Stimulated activated CD4-positive, alpha-beta T cell treated with anti-CD3 and anti-CD28 coated beads, Interleukin-4, amount 100 ng/mL, for 4 hours (primary cell): Measurements from ENCODE around the gene MANF.

Experiments
- DNase-seq, 2 experiments: peaks; one replicate each; pipeline ENCODE4 v3.0.0-alpha.2; 2020

The MANF gene

DNA sequence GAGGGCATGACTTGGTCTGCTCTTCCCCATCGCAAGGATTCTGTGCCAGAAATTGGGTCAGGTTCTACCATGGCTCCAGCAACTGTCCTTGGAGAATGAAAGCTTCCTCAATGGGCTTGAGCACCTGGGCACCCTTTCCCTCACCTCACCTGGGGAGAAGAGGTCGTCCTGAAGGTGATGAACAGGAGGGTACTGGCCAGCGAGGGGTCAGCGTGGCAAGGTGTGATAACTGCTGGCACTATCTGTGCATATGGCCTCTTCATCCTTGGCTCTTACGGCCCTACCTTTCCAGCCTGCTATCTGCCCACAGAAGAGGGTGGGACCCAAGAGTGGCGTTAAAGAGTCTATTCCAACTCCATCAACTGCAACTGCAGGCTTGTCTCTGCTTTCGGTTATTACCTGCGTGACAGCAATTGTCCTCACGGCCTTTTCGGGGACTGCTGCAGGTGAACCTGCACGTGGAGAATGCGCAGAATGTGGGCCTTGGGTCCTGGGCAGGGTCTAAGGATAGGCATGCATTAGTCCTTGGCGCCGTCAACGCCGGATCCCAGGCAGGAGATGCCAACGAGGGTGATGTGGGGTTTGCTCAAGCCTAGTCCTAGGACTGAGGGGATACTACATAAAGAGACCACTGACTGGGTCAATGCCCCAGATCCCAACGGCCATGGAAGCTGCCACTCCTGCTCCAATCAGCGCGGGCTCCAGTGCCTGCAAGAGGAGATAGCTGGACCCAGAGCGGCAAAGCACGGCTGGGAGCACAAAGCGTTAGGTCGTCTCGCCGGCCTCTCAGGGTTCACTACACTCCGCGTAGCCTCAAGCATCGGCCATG is 5.4 kb downstream of the MANF start:
- DNase-seq, result no peak

DNA sequence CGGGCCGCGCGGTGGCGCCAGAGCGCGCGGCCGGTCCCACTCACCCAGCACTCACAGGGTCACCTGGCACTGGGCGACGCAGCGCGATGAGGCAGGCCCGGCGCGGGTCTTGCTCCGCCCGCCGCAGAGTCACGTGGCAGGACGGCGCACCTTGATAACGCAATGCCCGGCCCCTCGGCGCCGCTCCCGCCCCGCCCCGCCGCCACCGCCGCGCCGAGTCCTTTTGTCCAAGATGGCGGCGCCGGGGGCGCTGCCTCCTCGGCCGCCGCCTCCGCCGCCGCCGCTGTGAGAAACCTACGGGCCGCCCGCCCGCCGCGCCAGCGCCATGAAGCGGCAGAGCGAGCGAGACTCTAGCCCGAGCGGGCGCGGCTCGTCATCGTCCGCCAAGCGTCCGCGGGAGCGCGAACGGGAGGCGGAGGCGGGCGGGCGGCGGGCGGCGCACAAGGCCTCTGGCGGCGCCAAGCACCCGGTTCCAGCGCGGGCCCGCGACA is 6.0 kb downstream of the MANF start, which contains the start of gene RBM15B:
TSS of gene RBM15B (plus strand) at position 211 of the 491 bp plus-strand sequence. CDS start at position 326, 115 bp downstream.
- DNase-seq, result peak; percentile 96 to 97

DNA sequence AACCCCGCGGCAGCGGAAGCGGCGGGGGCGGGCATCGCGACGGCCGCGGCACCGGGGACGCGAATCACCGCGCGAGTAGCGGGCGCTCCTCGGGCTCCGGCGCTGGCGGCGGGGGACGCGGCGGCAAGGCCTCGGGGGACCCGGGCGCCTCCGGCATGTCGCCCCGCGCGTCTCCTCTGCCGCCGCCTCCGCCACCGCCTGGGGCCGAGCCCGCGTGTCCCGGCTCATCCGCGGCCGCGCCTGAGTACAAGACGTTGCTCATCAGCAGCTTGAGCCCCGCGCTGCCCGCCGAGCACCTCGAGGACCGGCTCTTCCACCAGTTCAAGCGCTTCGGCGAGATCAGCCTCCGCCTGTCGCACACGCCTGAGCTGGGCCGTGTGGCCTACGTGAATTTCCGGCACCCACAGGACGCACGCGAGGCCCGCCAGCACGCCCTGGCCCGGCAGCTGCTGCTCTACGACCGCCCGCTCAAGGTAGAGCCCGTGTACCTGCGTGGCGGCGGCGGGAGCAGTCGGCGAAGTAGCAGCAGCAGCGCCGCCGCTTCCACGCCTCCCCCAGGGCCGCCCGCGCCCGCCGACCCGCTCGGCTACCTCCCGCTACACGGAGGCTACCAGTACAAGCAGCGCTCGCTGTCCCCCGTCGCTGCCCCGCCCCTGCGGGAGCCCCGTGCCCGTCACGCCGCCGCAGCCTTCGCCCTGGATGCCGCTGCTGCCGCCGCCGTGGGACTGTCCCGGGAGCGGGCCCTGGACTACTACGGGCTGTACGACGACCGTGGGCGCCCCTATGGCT is 6.7 kb downstream of the MANF start:
- DNase-seq, result peak; percentile 44 to 58

DNA sequence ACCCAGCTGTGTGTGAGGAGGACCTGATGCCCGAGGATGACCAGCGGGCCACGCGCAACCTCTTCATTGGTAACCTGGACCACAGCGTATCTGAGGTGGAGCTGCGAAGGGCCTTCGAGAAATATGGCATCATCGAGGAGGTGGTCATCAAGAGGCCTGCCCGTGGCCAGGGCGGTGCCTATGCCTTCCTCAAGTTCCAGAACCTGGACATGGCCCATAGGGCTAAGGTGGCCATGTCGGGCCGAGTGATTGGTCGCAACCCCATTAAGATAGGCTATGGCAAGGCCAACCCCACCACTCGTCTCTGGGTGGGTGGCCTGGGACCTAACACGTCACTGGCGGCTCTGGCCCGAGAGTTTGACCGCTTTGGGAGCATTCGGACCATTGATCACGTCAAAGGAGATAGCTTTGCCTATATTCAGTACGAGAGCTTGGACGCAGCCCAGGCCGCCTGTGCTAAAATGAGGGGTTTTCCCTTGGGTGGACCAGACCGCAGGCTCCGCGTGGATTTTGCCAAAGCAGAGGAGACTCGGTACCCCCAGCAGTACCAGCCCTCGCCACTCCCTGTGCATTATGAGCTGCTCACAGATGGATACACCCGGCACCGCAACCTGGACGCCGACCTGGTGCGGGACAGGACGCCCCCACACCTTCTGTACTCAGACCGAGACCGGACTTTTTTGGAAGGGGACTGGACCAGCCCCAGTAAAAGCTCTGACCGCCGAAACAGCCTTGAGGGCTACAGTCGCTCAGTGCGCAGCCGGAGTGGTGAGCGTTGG is 7.5 kb downstream of the MANF start:
- no peak for DNase-seq

DNA sequence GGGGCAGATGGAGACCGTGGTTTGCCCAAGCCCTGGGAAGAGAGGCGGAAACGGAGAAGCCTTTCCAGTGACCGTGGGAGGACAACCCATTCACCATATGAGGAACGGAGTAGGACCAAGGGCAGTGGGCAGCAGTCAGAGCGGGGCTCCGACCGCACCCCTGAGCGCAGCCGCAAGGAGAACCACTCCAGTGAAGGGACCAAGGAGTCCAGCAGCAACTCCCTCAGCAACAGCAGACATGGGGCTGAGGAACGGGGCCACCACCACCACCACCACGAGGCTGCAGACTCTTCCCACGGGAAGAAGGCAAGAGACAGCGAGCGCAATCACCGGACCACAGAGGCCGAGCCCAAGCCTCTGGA is 8.0 kb downstream of the MANF start:
- DNase-seq, result no peak

DNA sequence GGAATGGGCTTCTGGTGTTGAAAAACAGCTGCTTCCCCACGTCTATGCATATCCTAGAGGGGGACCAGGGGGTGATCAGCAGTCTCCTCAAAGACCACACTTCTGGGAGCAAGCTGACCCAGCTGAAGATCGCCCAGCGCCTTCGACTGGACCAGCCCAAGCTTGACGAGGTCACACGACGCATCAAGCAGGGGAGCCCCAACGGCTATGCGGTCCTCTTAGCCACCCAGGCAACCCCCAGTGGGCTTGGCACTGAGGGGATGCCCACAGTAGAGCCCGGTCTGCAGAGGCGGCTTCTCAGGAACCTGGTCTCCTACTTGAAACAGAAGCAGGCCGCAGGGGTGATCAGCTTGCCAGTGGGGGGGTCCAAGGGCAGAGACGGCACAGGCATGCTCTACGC is 8.5 kb downstream of the MANF start:
- DNase-seq, result no peak

DNA sequence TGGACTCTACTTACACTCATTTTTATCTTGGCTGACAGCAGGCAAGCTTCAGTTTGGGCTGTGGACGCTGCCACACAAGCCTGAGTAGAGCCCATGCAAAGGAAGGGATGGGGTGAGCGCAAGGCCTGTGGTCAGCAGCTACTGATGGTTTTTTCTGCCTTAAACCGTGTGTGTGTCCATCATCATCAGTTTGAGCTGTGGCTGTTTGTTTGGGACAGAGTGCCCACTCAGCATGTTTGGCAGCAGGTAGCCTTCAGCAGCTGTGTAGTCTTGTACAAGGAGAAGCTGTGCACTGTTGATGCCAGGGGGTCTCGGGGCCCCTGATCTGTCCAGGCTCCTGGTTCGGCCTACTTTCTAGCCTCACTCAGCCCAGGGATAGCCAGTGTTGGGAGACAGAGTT is 9.4 kb downstream of the MANF start:
- DNase-seq, result no peak

DNA sequence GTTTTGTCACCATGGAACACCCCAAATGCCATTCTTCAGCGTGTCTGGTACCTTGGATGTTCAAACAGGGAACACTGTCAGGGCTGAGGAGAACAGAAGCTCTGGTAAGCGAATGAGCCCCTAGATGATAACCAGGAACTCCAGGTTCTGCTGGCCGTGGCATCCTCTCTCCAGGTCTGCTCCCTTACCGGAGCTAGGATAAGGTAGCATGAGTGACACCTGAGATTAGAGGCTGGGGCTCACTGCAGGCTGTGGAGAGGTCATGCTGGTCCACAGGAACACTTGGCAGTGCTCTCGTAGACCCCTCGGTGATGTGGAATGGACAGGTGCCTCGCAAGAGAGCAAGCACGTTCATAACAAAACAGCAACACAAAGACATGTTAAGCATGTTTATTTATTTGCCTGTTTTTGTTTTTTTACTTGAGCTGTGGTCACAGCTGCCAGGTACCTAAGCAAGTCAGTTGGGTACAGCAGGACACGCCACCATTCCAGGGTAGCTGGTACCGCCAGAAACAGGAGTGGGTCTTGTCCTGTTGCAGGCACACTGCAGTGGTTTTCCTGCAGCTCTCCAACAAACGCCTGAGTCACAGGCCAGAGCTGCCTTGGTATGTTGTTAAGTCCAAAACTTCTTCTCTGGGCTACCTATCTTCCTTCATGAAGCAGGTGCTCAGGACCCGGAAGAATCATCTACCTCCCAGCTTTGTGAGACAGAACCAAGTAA is 10.6 kb downstream of the MANF start:
- DNase-seq, result no peak

DNA sequence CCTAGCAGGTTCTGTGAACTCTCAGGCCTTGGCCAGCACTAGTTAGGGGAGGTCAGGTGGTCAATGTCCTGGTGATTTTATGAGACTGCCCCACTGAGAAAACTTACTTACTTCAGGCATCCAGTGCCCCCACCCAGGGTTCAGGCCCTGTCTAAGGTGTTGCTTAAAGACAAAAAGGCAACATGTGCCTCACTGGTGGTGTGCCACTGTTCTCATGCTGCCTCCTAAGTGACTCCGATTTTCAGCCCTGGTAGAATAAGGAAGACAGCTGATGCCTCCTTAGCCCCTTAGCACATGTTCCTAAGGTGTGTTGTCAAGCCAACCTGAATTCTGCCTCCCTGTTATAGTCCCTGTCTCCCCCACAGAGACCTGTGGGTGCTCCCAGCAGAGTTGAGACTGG is 11.3 kb downstream of the MANF start:
- no peak for DNase-seq

DNA sequence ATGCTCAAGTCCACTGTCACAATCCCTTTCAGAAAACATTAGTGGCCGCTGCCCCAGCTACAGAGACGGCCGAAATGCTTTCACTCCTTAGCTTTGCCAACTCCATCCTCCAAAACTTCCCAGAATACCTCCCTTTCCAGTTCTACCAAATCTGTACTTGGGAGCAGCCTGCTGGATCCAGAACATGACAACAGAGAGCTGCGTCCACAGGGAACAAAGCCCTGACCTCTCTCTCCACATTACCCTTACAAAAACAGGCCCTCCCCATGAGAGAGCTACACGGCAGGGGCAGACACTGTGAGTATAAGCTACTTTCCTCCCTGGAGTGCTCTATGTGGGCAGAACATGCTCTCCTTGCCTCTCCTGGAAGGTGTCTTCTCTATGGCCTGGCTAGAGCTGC is 12.3 kb downstream of the MANF start:
- DNase-seq, result no peak

DNA sequence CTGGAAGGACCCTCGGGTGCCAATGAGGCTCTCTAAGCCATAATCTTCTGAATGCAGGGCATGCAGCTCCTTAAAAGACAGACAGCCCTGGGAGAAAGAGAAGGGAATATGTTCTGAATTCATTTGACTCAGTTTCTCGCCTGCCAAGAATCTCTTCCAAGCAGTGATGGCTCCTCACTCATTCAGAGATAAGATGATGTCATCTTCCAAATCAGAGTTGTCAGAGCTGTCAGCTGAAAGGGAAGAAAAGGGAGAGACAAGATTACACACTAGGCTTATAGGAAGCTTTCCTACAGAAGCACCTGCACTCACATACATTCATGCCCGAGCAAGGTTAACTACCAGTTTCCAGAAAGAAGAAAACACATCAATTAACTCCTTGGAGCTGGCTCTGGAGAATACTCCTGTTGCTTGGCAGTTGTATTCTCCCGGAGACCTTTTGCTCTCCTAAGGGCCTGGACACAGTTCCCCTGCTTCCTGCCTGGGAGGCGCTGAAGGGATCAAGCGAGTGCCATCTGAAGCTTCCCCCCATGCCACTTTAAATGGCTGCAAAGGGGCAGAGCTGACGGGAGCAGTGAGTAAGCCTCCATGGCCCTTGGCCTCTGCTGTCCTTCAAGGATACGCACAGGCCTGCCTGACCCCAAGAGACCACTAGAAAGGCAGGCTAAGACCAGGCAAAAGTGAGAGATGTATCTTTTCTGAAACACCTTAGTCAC is 13.7 kb downstream of the MANF start:
- no peak for DNase-seq

DNA sequence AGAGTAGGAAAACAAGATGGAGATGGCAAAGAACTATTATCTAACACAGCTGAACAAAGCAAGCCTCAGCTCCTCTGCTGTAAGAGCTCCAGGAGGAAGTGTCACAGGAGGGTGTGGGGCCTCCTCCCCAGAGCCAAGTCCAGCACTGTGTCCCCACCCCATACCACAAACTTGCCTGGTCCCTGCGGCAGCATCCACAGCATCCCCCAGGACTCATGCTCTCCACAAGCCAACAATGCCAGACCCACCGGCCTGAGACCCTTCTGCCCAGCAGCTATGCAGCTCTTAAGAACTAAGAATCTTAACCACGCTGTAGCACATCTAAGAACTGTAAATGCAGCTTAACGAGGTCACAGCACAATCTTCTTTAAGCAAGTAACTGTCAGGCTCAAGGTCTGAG is 15.1 kb downstream of the MANF start:
- DNase-seq, result no peak

DNA sequence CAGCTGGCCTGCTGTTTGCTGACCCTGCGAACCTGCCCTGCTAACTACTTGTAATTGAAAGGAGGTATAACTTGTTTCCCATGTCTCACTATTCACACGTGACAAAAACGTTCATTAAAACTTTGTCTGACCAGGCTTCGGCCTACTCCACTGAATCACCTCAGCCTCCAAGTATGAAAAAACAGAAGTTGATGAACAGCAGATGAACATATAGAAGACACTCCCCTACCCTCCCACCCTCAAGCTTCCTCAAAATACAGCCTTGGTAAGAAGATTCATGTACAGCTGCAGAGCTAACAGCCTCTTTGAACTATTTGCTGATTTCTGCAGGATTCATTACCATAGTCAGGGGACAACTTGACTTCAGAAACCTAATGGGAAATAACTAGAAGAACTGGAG is 16.6 kb downstream of the MANF start:
- no peak for DNase-seq

DNA sequence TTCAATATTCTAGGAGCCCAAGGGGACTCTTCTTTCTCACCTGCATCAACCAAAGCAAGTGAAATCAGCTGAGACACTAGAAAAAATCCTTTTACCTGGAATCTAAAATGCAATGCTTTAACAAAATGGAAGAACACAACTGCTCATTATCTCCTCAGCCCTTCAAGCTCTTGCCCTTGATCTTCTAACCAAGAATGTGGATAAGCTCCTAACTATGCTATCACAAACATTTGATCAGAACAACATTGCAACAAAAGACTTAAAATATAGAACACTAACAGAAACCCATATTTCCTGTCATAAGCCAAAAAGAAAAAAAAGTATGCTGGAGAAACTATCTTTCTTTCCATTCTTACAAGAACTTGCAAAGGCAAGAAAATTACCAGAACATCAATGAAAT is 18.6 kb downstream of the MANF start:
- DNase-seq, result no peak

DNA sequence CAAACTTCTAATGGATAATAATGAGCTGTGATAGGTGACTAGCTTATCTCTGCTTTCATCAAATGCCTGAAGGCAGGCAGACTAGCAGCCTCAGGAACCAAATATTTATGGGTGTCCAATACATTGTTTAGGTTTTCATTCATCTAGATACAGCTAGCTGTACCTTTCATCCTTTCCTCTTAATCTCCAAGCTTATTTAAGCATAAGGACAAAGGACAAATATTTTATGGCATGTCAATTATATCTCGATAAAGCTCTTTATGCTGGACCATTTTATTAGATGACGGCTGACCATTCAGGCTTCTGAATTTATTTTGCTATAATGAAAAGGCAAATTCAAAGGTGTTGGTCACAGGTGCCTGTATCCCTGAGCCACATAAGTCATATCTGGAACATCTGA is 22.9 kb downstream of the MANF start:
- DNase-seq, result no peak

DNA sequence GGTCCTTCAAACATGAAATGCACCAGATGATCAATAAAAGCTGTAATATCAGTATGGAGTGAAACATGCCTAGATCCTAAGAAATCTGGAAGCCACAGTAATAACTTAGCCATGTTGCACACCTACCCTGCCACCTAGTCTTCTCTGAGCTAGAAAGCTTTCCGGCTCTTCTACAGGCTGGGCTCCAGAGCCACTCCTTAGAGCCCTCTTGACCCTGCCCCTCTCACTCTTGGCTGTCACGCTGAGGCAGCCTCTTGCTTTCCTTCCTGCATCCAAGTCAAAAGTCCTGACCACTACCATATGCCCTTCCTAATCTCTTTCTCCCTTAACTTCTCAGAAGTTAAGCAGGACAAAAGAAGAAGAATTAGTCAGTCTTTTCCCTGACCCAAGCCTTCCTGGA is 23.7 kb downstream of the MANF start:
- no peak for DNase-seq

DNA sequence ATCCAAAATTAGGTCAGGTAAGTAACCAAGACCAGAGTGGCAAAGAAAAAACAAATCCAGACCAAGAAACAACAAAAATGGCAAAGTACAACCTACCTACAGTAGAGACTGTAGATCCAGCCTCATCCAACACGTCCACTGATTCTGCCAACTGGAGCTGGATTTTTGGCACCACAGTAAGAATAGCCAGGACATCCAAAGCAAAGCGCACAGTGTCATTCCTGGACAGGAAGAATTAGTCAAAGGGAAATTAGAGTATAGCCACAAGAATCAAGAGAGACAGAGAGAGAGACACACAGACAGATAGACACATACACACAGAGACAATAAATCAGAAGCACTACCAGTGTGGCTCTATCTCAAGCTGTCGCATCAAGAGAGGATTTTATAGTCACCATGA is 37.1 kb downstream of the MANF start:
- DNase-seq, result no peak

DNA sequence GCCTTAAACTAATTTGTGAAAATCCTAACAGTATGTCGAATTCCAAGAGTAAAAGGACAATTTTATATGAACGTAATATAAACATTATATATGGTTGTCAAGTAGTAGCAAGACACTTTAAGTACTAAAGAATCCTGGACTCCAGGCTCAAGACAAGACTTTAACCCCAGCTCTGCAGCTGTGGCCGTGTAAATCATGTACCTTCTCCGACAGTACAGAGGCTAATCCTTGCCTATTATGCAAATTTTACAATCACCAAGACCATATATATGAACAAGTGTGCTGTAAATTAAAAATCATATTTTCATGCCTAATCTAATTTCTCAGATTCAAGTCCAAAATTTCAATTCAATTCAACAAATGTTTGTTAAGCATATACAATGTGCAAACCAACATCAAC is 41.8 kb downstream of the MANF start:
- no peak for DNase-seq

DNA sequence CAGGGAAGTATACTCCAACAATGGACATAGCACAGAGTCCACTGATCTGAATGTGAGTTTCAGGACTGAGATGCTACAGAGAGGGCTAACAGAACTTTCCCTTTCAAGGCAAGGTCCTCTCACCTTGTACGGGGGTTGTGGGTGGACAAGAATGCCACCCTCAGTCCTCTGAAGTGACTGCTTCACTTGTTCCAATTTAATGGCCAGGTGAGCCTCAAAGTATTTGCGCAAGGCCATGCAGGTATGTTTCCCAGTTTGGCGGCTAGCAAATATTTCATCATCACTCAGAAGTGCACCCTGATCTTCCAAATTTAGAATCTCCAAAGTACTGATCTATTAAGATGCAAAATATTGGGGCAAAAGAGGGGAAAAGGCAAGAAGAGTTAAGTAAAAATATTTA is 44.0 kb downstream of the MANF start:
- DNase-seq, result no peak

DNA sequence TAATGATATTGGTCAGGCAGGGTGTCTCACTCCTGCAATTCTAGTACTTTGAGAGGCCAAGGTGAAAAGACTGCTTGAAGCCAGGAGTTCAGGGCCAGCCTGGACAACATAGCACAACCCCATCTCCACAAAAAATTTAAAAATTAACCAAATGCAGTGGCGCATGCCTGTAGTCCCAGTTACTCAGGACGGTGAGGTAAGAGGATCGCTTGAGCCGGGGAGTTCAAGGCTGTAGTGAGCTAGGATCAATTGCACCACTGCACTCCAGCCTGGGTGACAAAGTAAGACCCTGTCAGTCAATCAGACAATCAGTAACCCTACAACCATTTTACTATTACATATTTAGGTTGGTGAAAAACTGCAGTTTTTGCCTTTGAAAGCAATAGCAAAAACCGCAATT is 49.0 kb downstream of the MANF start:
- DNase-seq, result no peak

DNA sequence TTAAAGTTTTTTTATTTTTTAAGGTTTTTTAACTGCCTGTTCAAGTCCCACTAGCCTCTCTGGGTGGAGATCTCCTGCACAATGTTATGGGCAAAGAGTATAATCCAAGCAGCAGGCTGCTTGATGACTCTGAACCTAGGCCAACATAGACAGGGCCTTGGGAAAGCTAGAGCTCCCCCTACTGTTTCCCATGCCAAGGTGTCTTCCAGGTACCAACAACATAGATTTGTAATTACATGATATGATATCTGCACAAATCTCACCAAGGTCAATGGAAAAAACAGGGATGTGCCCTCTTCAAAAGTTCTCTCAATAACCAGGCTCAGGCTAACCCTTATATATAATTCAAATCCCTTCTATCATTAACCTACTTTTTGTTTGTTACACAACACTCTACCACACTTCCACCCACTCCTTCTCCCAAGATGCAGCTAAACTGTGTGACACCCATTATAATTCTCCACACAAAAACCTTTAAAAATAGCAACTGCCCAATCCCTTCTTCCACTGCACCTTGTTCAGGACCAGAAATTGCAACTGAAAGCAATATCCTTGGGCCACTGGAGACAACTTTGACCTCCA is 49.7 kb downstream of the MANF start:
- DNase-seq, result peak; percentile 12 to 38
